ENCODE data around the gene GRIN3B. TPM values are rescaled to one million over a fixed set of nuclear protein-coding genes. Genes with fewer than 3 reads are reported as not detected.
"Not testable (repeated sequence)": the region's sequence is repeated elsewhere in the genome, so short reads cannot be mapped to it uniquely, and the experiment has no call there.

GRIN3B gene
- total RNA-seq = under 1 TPM in 1 of 2 experiments, not detected in 1; 0.10 TPM

GRCh38 chr19:1000095-1000494 is at the start of gene GRIN3B:
TSS of gene GRIN3B (plus strand) at chr19:1000419. CDS start at chr19:1000438, 19 bp downstream.
- CTCF ChIA-PET = no interaction called here
- intact Hi-C loops (cut with micrococcal nuclease) = no loop called here
- Mint-ChIP-seq H3K4me3 (peak within 1 kb of the TSS; percentile 34), H3K9me3 (no peaks in the 10 kb centered on the region), H3K27ac (no peak within 1 kb of the TSS), H3K36me3 (ENCODE audit: low read depth) (no peaks in the 10 kb centered on the region), H3K27me3 (ENCODE audit: low read depth) (peaks cover 29% of the 10 kb centered on the region), H3K4me1 (ENCODE audit: low read depth) (peaks cover 15% of the 10 kb centered on the region)
- peak; percentile 82 for DNase-seq

DNA sequence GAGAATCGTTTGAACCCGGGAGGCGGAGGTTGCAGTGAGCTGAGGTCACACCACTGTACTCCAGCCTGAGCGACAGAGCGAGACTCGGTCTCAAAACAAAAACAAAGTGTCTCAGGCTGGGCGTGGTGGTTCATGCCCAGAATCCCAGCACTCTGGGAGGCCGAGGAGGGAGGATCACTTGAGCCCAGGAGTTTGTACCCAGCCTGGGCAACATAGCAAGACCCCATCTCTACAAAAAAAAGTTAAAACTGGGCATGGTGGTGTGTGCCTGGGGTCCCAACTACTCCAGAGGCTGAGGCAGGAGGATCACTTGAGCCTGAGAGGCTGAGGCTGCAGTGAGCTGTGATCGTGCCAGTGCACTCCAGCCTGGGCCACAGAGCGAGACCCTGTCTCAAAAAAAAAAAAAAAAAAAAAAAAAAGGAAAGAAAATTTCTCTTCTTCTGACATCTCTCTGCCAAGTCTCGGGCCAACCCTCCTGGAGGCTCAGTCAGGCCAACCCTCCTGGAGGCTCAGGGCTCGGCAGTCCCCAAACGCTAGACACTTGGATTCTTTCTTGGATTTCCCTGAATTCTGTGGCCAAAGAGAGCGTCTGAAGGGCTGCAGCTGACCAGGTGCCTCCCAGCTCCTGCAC is 48.1 kb upstream of the GRIN3B start:
- intact Hi-C loops (cut with micrococcal nuclease) = no loop called here
- Mint-ChIP-seq H3K27ac (no peak overlapping the region), H3K9me3 (no peaks in the 10 kb centered on the region), H3K4me3 (no peak overlapping the region), H3K36me3 (ENCODE audit: low read depth) (no peaks in the 10 kb centered on the region), H3K4me1 (ENCODE audit: low read depth) (peaks cover 8% of the 10 kb centered on the region), H3K27me3 (ENCODE audit: low read depth) (no peaks in the 10 kb centered on the region)
- CTCF ChIA-PET = no interaction called here
- no peak for DNase-seq

DNA sequence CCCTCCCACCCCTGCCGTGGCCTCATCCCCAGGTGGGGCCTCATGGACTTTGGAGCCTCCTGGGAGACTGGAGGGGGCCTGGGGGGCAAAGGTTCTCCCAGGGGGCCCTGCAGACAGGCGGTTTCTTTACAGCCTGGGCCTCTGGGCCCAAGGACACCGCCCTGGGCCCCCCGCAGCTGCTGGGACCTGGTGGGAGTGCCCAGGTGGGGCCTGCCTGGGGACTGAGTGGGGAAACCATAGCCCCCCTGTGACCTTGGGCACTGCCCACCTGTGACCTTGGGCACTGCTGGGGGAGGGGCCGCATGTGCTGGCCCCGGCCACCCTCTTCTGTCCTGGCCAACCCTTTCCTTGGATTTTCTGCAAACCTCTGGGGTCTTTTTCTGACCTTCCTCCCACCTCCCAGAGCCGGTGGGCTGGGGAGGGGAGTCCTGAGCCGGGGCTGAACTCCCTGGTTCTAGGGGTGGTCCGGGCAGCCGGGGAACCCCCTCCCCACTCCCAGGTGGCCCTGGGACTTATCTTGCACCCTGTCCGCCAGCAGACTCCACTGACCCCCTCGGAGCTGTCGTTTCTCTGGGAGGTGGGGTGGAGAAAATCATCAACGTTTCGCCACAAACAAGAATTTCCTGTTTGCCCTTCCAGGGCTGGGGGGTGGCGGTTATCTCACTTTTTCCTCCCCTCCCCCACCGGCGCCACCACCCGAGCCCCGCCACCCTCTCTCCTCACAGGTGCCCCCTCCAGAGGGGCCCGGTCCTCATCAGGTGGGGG is 47.4 kb upstream of the GRIN3B start:
- Mint-ChIP-seq H3K9me3 (no peaks in the 10 kb centered on the region), H3K4me1 (ENCODE audit: low read depth) (peaks cover 8% of the 10 kb centered on the region), H3K27me3 (ENCODE audit: low read depth) (no peaks in the 10 kb centered on the region), H3K27ac (no peak overlapping the region), H3K4me3 (no peak overlapping the region), H3K36me3 (ENCODE audit: low read depth) (no peaks in the 10 kb centered on the region)
- CTCF ChIA-PET = interaction anchor here (0.5 kb wide), 1 partner anchor 31 kb away, joined by 3 read pairs; the partner anchor contains the start of gene WDR18
- intact Hi-C loops (cut with micrococcal nuclease) = no loop called here
- DNase-seq = no peak

DNA sequence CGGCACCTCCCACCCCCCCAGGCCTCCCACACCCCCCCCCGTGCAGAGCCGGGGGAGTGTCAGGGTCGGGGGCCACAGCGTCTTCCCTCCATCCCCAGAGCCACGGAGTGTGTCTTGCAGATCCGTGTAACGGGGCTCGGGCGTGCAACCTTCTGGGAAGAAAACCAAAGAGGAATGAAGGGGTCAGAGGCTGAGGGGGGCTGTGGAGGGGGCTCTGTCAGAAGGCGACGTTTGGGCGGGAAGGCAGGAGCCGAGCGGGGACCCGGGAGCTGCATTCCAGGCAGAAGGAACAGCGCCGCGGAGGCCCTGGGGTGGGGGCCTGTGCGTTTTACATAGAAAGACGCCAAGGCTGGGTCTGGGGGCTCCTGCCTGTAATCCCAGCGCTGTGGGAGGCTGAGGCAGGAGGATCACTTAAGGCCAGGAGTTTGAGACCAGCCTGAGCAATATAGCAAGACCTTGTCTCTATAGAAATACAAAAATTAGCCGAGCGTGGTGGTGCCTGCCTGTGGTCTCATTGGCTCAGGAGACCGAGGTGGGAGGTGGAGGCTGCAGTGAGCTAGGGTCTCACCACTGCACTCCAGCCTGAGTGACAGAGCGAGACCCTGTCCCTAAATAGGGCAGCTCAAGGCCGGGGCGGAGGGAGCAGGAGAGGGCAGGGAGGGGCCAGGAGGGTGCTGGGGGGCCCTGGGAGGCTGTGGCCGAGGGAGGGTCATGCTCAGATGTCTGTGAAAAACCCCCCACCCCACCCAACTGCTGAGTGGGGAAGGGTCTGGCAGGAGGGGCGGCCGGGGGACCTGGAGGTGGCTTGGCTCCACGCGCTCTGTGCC is 46.6 kb upstream of the GRIN3B start:
- Mint-ChIP-seq H3K4me1 (ENCODE audit: low read depth) (peaks cover 8% of the 10 kb centered on the region), H3K27ac (no peak overlapping the region), H3K9me3 (no peaks in the 10 kb centered on the region), H3K4me3 (no peak overlapping the region), H3K36me3 (ENCODE audit: low read depth) (no peaks in the 10 kb centered on the region), H3K27me3 (ENCODE audit: low read depth) (no peaks in the 10 kb centered on the region)
- no peak for DNase-seq
- CTCF ChIA-PET = no interaction called here
- intact Hi-C loops (cut with micrococcal nuclease) = no loop called here

DNA sequence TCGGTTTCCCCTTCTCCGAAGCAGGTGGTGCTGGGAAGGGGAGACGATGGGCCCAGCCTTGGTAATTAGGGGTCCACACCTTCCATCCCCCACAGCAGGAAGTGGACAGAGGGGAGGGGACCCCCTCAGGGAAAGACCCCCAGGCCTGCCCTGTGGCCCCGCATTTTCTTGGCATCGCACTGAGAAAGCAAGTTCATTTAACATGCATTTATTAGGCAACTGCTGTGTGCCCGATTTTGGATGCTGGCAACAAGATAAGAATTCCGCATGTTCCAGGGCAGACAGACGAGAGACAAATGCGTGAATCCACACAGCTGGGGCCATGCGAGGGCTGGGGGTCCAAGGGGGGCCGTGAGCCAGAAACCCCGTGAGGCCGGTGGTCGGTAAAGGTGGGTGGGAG is 45.9 kb upstream of the GRIN3B start:
- Mint-ChIP-seq H3K36me3 (ENCODE audit: low read depth) (no peaks in the 10 kb centered on the region), H3K4me1 (ENCODE audit: low read depth) (peaks cover 12% of the 10 kb centered on the region), H3K27me3 (ENCODE audit: low read depth) (no peaks in the 10 kb centered on the region), H3K27ac (no peak overlapping the region), H3K9me3 (no peaks in the 10 kb centered on the region), H3K4me3 (no peak overlapping the region)
- CTCF ChIA-PET = no interaction called here
- intact Hi-C loops (cut with micrococcal nuclease) = no loop called here
- no peak for DNase-seq

DNA sequence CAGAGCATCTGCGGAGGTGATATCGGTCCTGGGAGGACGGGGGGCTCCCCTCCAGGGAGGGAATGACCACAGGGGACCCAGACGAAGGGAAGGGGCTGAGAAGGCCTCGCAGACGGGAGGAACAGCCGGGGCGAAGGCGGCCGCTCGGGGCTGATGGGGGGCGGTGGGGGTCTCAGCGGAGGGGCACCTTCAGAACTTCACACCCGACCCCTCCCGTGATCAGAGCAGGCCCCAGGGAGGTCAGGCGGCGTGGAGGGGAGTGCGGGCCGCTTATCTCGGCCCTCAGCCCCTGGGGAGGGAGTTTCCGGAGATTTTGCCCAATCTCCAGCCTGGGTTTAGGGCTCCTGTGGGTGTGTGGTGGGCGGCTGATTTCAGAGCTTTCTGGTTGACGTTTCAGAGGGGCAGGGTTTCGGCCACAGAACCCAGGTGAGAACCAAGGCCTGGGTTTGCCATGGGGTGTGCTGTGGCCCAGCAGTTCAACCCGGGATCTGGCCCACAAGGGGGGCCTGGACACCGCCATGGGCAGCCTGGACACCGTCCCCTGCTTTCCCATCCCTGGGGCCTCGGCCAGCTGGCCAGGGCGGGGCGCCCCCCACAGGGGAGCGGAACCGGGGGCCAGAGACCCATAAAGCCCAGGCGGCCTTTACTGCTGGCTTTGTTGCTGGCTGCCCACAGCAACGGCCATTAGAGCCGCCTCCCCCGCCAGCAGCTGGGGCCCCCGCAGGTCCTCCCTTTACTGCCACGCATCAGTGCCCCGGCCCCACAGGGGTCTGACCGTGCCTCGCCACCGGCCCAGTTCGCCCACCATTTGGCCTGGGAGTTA is 45.3 kb upstream of the GRIN3B start:
- Mint-ChIP-seq H3K4me1 (ENCODE audit: low read depth) (peaks cover 12% of the 10 kb centered on the region), H3K27me3 (ENCODE audit: low read depth) (no peaks in the 10 kb centered on the region), H3K36me3 (ENCODE audit: low read depth) (no peaks in the 10 kb centered on the region), H3K27ac (no peak overlapping the region), H3K4me3 (no peak overlapping the region), H3K9me3 (no peaks in the 10 kb centered on the region)
- no peak for DNase-seq
- CTCF ChIA-PET = no interaction called here
- intact Hi-C loops (cut with micrococcal nuclease) = no loop called here

DNA sequence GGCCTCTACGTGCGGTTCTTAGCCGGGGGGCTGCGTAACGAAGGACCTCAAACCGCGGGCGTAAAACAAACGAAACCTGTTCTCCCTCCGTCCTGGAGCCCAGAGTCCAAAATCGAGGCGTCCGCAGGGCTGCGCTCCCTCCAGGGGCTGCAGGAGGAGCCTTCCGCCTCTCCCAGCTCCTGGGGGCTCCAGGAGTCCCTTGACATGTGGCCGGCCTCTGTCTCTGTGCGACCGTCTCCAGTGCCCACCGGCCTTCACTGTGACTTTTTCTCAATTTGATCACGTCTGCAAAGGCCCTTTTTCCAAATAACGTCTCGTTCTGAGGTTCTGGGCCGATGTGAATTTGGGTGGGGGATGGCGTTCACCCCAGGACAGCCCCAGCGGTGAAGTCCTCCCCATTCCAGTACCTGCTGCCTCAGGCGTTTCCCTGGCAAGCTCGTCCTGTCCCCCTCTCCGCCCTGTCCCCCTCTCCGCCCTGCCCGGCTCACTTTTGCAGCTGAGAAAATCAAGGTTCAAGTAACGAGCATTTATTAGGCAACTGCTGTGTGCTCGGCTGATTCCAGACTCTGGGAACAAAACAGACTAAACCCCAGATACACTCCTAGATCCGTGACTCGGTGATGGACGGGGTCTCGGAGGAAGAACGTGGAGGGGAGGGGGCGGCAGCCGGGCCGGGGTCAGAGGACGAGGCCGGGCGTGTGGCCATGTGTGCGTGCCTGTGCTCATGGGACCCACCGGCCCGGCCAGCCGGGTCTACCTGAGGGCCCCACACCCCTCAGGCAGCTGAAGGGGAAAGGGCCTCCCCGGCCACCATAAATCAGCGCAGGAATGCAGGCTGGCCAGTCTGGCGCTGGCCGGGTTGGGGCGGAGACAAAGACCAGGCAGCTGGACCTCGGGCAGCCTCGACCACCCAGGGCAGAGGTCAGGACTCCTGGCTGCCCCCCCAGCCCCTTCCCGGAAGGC is 44.1 kb upstream of the GRIN3B start:
- Mint-ChIP-seq H3K9me3 (no peaks in the 10 kb centered on the region), H3K4me3 (no peak overlapping the region), H3K36me3 (ENCODE audit: low read depth) (no peaks in the 10 kb centered on the region), H3K4me1 (ENCODE audit: low read depth) (peaks cover 12% of the 10 kb centered on the region), H3K27ac (no peak overlapping the region), H3K27me3 (ENCODE audit: low read depth) (no peaks in the 10 kb centered on the region)
- intact Hi-C loops (cut with micrococcal nuclease) = no loop called here
- no peak for DNase-seq
- CTCF ChIA-PET = no interaction called here

DNA sequence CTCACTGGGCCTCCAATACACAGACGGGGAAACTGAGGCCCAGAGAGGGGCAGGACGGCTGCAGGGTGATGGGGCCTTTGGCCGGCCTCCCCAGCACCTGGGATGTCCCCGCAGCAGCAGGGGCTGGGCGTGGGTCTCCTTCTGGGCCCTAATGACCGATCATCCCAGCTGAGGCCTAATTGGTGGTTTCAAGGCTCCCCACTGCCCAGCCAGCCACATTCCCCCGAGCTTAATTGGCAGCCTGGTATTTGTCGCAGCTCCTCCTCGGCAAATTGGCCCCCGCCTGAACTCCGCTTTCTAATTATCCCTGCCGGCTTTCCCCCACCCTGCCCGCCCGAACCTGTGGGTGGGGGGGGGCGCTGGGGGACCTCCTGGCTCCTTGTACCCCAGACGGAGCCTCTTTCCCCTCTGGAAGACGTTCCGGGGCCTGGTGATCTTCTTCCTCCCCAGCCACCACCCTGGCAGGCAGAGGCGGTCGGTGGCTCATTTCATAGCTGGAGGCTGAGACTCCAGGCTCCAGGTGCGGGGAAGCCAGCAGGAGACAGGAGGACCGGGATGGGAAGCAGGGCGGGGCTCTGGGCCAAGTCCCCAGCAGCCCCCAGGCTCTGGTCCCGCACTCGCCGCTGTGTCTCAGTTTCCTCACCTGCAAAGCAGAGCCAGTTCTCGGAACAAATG is 43.3 kb upstream of the GRIN3B start:
- Mint-ChIP-seq H3K27me3 (ENCODE audit: low read depth) (no peaks in the 10 kb centered on the region), H3K4me3 (no peak overlapping the region), H3K36me3 (ENCODE audit: low read depth) (no peaks in the 10 kb centered on the region), H3K9me3 (no peaks in the 10 kb centered on the region), H3K4me1 (ENCODE audit: low read depth) (peaks cover 12% of the 10 kb centered on the region), H3K27ac (no peak overlapping the region)
- intact Hi-C loops (cut with micrococcal nuclease) = no loop called here
- CTCF ChIA-PET = no interaction called here
- no peak for DNase-seq

DNA sequence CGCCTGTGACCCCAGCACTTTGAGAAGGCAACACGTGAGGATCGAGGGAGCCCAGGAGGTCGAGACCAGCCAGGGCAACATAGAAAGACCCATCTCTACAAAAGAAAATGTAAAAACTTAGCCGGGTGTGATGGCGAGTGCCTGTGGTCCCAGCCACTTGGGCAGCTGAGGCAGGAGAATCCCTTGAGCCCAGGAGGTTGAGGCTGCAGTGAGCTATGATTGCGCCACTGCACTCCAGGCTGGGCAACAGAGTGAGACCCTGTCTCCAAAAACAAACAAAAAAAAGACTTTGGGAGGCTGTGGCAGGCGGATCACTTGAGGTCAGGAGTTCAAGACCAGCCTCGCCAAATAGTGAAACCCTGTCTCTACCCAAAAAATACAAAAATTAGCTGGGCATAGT is 42.6 kb upstream of the GRIN3B start:
- intact Hi-C loops (cut with micrococcal nuclease); H3K36me3 Mint-ChIP-seq (ENCODE audit: low read depth): not testable (repeated sequence)

GRCh38 chr19:958967-959855 is 41.0 kb upstream of the GRIN3B start:
- CTCF ChIA-PET = no interaction called here
- Mint-ChIP-seq H3K36me3 (ENCODE audit: low read depth) (peaks cover 1% of the 10 kb centered on the region), H3K9me3 (no peaks in the 10 kb centered on the region), H3K4me1 (ENCODE audit: low read depth) (peaks cover 8% of the 10 kb centered on the region), H3K27me3 (ENCODE audit: low read depth) (no peaks in the 10 kb centered on the region), H3K27ac (no peak overlapping the region), H3K4me3 (no peak overlapping the region)
- intact Hi-C loops (cut with micrococcal nuclease) = no loop called here
- DNase-seq = peak; percentile 17

More for the DNA sequence above, 42.6 kb upstream of the GRIN3B start:
- H3K27ac Mint-ChIP-seq; H3K27me3 Mint-ChIP-seq (ENCODE audit: low read depth); H3K9me3 Mint-ChIP-seq; H3K4me3 Mint-ChIP-seq; DNase-seq; CTCF ChIA-PET: not testable (repeated sequence)
- peaks cover 16% of the 10 kb centered on the region for H3K4me1 Mint-ChIP-seq (ENCODE audit: low read depth)
